Small intestine (tissue), 7 donors: ENCODE results near the gene FLT3. TPM values are rescaled to one million over a fixed set of nuclear protein-coding genes. Genes with fewer than 3 reads are reported as not detected.
"Not testable (repeated sequence)": the region's sequence is repeated elsewhere in the genome, so short reads cannot be mapped to it uniquely, and the experiment has no call there.

ENCODE experiments used
- DNase-seq, 2 donors: peaks; one replicate each; pipeline versions ENCODE4 v3.0.0 to v3.0.0-alpha.2; 2013
- FAIRE-seq: peaks from 2 replicates; lab custom pipeline; 2012; peaks lifted over from hg19 to GRCh38; lab: Jason Lieb, UNC
- H3K27ac ChIP-seq, 3 donors: one replicate each; pipeline ENCODE4 v1.5.1; 2013; ENCODE audit warnings: low read length in 2 of 3, mild to moderate bottlenecking in 2 of 3, control low read depth in 1 of 3, inconsistent platforms in 1 of 3, low read depth in 1 of 3, moderate library complexity in 1 of 3
- H3K27me3 ChIP-seq, 3 donors: one replicate each; pipeline ENCODE4 v1.6.1; 2013; ENCODE audit warnings: low read length in 3 of 3, inconsistent platforms in 1 of 3; ENCODE audit not compliant: control insufficient read depth in 3 of 3, insufficient read depth in 3 of 3
- H3K36me3 ChIP-seq, 3 donors: one replicate each; pipeline ENCODE4 v1.6.1; 2013; ENCODE audit warnings: low read length in 3 of 3, inconsistent platforms in 1 of 3, low read depth in 1 of 3, mild to moderate bottlenecking in 1 of 3, moderate library complexity in 1 of 3; ENCODE audit not compliant: control insufficient read depth in 3 of 3, insufficient read depth in 2 of 3
- H3K4me1 ChIP-seq, 3 donors: one replicate each; pipeline ENCODE4 v1.6.1; 2013; ENCODE audit warnings: low read length in 2 of 3, inconsistent platforms in 1 of 3, low read depth in 1 of 3, mild to moderate bottlenecking in 1 of 3, moderate library complexity in 1 of 3; ENCODE audit not compliant: control insufficient read depth in 3 of 3, insufficient read depth in 2 of 3
- H3K4me3 ChIP-seq, 3 donors: one replicate each; pipeline ENCODE4 v1.5.1; 2013; ENCODE audit warnings: low read length in 3 of 3, control low read depth in 1 of 3, inconsistent platforms in 1 of 3, low read depth in 1 of 3, mild to moderate bottlenecking in 1 of 3, moderate library complexity in 1 of 3
- H3K9me3 ChIP-seq, 2 donors: one replicate each; pipeline ENCODE4 v1.6.1; 2013; ENCODE audit warnings: low read depth in 1 of 2, low read length in 1 of 2; ENCODE audit not compliant: control insufficient read depth in 2 of 2, insufficient read depth in 1 of 2
- WGBS, 3 donors: extraction: QIAGEN DNeasy Blood & Tissue Kit; methylation state at CpG; one replicate each; pipeline ENCODE4 v1.1.7; 2013; 5-methylcytosine and 5-hydroxymethylcytosine counted together
- polyA plus RNA-seq, 4 donors: library from polyadenylated mRNA; stranded (reverse) in 3 of 4; unstranded in 1 of 4; fragments of 200-250 nt in 3 of 4; fragments of 120-200 nt in 1 of 4; gene quantifications; one replicate each; pipeline versions ENCODE4 v1.2.1 to v1.2.3, GENCODE V29; 2013
- donor health status: healthy with polysubstance abuse.
- donor health status: control.
- donor health status: control.
- donor health status: Bipolar disorder and iron deficiency.
- donor health status: healthy.

FLT3 gene
- polyA plus RNA-seq, 4 donors, result 0.19 to 0.83 (median 0.27) TPM; not detected in 1

DNA sequence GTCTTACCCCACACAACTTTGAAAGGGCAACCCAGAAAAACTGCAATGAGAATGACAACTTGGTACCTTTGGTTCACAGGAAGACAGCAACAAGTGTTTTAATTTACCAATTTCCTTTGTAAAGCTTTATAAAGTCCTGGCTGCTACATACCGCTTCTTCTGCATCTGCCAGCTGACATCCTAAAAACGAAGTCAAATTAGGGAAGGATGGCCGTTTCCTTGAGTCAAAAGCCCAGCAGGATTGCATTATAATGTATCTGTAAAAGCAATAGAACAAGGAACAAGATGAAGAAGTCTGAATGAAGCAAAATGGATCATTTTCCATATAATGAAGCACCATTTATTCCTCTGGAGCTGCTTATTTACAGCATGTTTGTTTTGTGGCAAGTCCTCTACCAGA lies 86.1 kb downstream of the FLT3 start:
- H3K9me3 ChIP-seq, result no peaks in the 10 kb centered on the region
- no peaks in the 10 kb centered on the region for H3K36me3 ChIP-seq
- no peak overlapping the region for H3K4me3 ChIP-seq
- H3K27me3 ChIP-seq, result peaks cover 0 to 2% (median 0%) of the 10 kb centered on the region in 3 donors
- FAIRE-seq, result no peak
- no peak overlapping the region for H3K27ac ChIP-seq
- DNase-seq, result no peak
- no peaks in the 10 kb centered on the region for H3K4me1 ChIP-seq
- WGBS, 3 donors, result 54 to 70% (median 68%) methylated on average over 3 of the region's 3 CpGs

DNA sequence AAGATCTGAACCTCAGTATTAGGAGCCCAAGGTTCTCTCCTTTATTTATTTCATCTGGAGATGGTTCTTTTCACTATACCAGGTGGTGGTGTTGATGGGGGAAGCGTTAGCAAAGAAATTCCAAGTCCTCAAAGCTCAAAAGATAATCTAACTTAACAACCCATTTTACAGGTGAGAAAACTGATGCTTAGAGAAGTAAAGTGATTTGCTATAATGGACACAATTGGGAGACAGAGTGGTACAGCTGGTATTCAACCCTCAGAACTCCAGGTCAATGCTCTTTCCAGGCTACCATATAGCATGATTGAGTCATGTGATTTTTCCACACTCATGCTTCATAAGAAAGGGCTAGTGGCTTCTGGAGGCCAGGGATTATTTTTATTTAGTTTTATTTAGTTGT lies 86.9 kb downstream of the FLT3 start:
- Histone ChIP-seq H3K4me3 (no peak overlapping the region), H3K27ac (no peak overlapping the region), H3K9me3 (no peaks in the 10 kb centered on the region), H3K27me3 (peaks cover 0 to 2% (median 0%) of the 10 kb centered on the region in 3 donors), H3K36me3 (no peaks in the 10 kb centered on the region), H3K4me1 (no peaks in the 10 kb centered on the region)
- FAIRE-seq (no peak), DNase-seq (no peak)
- 82 to 100% (median 94%) methylated on average over 1 of the region's 1 CpG for WGBS, 3 donors

DNA sequence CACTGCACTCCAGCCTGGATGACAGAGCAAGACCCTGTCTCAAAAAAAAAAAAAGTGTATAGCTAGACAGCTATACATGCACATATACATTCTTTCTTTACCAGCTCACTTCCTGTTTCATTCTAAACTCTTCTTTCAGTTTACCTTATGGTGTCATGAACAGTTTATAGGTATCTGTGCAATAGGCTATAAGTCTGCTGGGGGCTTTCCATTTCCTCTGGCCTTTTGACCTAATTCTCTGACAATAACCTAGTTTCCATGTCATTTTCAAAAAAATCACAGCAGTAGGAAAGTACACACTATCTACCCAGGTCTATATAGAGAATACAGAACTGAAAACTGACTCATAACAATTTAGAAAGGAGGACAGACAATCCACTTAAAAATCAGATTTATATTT lies 87.5 kb downstream of the FLT3 start:
- FAIRE-seq, result no peak
- H3K9me3 ChIP-seq, result no peaks in the 10 kb centered on the region
- H3K36me3 ChIP-seq, result no peaks in the 10 kb centered on the region
- no peaks in the 10 kb centered on the region for H3K4me1 ChIP-seq
- H3K4me3 ChIP-seq, result no peak overlapping the region
- H3K27me3 ChIP-seq, result peaks cover 0 to 2% (median 0%) of the 10 kb centered on the region in 3 donors
- H3K27ac ChIP-seq, result no peak overlapping the region
- peak in 1 of 2 donors; percentile 18 for DNase-seq

DNA sequence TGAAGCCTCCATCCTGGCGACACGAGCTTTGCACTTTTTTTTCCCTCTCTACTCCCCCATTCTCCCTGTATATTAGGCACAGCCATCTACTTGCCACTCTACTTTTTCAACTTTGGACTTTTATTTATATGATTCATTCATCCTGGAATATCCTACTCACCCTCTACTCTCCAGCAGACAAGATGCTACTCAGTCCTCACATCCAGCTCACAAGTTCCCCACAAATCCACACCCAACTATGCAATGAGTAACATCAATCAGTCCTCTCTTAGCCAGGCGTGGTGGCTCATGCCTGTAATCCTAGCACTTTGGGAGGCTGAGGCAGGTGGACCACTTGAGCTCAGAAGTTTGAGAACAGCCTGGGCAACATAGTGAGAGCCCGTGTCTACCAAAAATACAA lies 88.0 kb downstream of the FLT3 start:
- H3K4me3 ChIP-seq, result no peak overlapping the region
- peaks cover 0 to 2% (median 0%) of the 10 kb centered on the region in 3 donors for H3K27me3 ChIP-seq
- DNase-seq (no peak), FAIRE-seq (no peak)
- WGBS, 3 donors, result 74 to 87% (median 81%) methylated on average over 4 of the region's 4 CpGs
- H3K4me1 ChIP-seq, result no peaks in the 10 kb centered on the region
- no peaks in the 10 kb centered on the region for H3K36me3 ChIP-seq
- H3K27ac ChIP-seq, result no peak overlapping the region
- H3K9me3 ChIP-seq, result no peaks in the 10 kb centered on the region

DNA sequence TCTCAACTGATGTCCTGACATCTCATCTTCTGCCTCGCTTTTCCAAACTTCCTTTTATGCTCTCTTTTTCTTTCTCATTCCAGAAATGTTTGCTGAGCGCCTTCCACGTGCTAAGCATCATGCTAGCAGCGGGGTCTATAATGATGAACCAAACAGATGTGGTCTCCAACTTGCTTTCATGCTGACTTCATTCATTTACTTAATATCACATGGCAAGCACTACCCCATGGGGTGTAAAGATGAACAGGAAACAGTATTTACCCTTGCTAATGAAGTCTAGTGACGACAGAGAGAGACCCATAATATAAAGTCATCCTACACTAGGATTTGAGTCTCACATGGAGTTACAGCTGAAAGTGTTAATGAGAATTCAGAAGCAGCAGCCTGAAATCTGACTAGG lies 90.3 kb downstream of the FLT3 start:
- Histone ChIP-seq H3K4me3 (no peak overlapping the region), H3K4me1 (no peaks in the 10 kb centered on the region), H3K36me3 (no peaks in the 10 kb centered on the region), H3K27ac (no peak overlapping the region), H3K27me3 (peaks cover 0 to 2% (median 0%) of the 10 kb centered on the region in 3 donors), H3K9me3 (no peaks in the 10 kb centered on the region)
- 76 to 82% (median 80%) methylated on average over 5 of the region's 5 CpGs for WGBS, 3 donors
- no peak for FAIRE-seq
- DNase-seq, result no peak

DNA sequence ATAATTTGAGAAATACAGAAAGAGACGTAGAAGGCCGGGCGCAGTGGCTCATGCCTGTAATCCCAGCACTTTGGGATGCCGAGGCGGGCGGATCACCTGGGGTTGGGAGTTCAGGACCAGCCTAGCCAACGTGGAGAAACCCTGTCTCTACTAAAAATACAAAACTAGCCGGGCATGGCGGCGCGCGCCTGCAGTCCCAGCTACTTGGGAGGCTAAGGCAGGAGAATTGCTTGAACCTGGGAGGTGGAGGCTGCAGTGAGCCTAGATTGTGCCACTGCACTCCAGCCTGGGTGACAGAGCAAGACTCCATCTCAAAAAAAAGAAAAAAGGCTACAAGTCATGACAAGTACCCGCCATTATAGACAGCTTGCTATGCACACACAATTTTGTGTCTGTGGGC lies 95.4 kb downstream of the FLT3 start:
- not testable (repeated sequence) for H3K4me3 ChIP-seq, H3K27ac ChIP-seq, H3K4me1 ChIP-seq, FAIRE-seq, DNase-seq, H3K27me3 ChIP-seq, H3K36me3 ChIP-seq, H3K9me3 ChIP-seq
- WGBS, 3 donors, result 92 to 94% (median 94%) methylated on average over 13 of the region's 13 CpGs

DNA sequence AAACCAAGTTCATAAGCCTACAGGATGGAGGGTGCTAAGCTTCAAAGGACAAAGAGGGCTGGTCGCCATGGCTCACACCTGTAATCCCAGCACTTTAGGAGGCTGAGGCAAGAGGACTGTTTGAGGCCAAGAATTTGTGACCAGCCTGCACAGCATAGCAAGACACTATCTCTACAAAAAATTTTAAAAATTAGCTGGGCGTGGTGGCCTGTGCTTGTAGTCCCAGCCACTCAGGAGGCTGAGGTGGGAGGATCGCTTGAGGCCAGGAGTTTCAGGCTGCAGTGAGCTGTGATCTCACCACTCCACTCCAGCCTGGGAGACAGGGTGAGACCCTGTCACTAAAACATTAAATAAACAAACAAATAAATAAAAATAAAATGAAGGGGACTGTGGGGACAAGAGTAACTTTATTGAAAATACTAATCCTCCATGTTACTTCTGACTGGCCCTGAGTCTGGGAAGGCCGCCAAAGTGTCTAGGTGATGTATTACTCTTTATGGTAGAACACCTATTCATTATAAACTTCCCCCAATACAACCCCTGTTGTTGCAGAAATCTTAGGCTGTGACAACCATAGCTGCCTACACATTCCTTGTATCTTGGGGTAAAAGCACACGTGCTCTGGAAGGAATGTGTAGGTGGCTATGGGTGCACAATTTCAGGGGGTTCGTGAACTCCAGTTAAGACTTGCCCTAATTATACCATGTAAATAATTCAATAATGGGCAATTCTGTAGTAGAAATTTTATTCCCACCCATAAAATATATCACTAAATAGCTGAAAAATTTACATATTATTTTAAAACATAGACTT lies 97.3 kb downstream of the FLT3 start:
- no peaks in the 10 kb centered on the region for H3K9me3 ChIP-seq
- H3K36me3 ChIP-seq, result no peaks in the 10 kb centered on the region
- H3K27me3 ChIP-seq, result peaks cover 0 to 2% (median 0%) of the 10 kb centered on the region in 3 donors
- no peak for DNase-seq
- no peak for FAIRE-seq
- no peak overlapping the region for H3K27ac ChIP-seq
- no peaks in the 10 kb centered on the region for H3K4me1 ChIP-seq
- WGBS, 3 donors, result 71 to 78% (median 78%) methylated on average over 6 of the region's 6 CpGs
- H3K4me3 ChIP-seq, result no peak overlapping the region

DNA sequence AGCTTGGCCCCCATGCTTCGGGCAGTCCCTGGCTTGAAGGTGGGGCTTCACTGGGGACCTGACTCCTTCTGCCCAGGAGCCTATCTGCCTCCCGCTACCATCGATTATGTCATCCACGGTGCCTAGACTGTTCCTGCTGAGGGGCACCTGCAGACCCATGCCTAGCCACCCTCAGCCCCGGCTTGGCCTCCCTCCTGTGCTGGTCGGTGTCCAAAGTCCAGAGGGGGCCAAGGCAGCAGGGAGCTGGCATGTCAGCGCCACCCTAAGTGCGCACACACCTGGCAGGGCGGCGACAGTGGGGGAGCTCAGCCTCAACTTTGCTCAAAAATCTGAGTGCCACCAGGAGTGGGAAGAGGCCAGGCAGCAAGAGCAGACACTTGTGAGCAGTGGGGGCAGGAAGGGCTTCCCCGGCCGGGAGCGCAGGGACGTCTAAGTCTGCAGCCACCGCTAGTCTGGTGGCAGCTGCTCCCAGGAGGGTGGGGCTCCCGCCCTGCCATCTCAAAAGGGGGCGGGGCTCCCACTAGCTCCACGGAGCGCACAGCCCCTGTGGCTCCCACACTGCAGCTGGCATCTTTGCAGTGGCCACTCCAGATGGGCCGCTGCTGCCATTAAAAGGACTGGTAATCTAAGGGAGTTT lies 98.4 kb downstream of the FLT3 start:
- WGBS, 3 donors, result 80 to 87% (median 83%) methylated on average over 15 to 20 of the region's 20 CpGs
- Histone ChIP-seq H3K36me3 (no peaks in the 10 kb centered on the region), H3K4me3 (no peak overlapping the region), H3K27ac (no peak overlapping the region), H3K4me1 (no peaks in the 10 kb centered on the region), H3K27me3 (peaks cover 0 to 2% (median 0%) of the 10 kb centered on the region in 3 donors), H3K9me3 (no peaks in the 10 kb centered on the region)
- no peak for FAIRE-seq
- DNase-seq, result no peak
